Gastroesophageal sphincter (tissue), 4 donors: ENCODE data around the gene OLFML2A. TPM values are rescaled to one million over a fixed set of nuclear protein-coding genes. Genes with fewer than 3 reads are reported as not detected.

Source experiments
- ATAC-seq: fragments of 150-250 bp; one replicate; pipeline ENCODE4 v1.9.1; 2016; ENCODE audit warnings: mild to moderate bottlenecking, moderate library complexity
- H3K27ac ChIP-seq, 4 donors: fragments of 200-600 bp; sonication (generic) in 3 of 4; 1 replicate in 3 of 4; 2 replicates in 1 of 4; pipeline ENCODE4 v1.5.1; 2016 to 2019
- H3K27me3 ChIP-seq: fragments of 200-600 bp; sonication (generic); one replicate; pipeline ENCODE4 v1.5.1; 2019
- H3K36me3 ChIP-seq, 2 donors: fragments of 200-600 bp; sonication (generic); one replicate each; pipeline ENCODE4 v1.5.1; 2019; ENCODE audit warnings: control low read depth in 1 of 2
- H3K4me1 ChIP-seq, 3 donors: fragments of 200-600 bp; sonication (generic); 1 replicate in 2 of 3; 2 replicates in 1 of 3; pipeline ENCODE4 v1.5.1; 2016 to 2019; ENCODE audit warnings: control low read depth in 2 of 3
- H3K4me3 ChIP-seq, 2 donors: fragments of 200-600 bp; sonication (generic); one replicate each; pipeline ENCODE4 v1.5.1; 2019; ENCODE audit warnings: mild to moderate bottlenecking in 1 of 2, moderate library complexity in 1 of 2
- H3K9me3 ChIP-seq, 3 donors: fragments of 200-600 bp; sonication (generic); one replicate each; pipeline ENCODE4 v1.5.1; 2017 to 2019; ENCODE audit warnings: control low read depth in 2 of 3
- EP300 ChIP-seq: sonication (generic); formaldehyde crosslinking; IDR thresholded peaks from one replicate; pipeline ENCODE4 v1.6.1; 2017; ENCODE audit warnings: antibody characterized with exemption, mild to moderate bottlenecking
- POLR2A ChIP-seq, 2 donors: fragments of 450-650 bp; IDR thresholded peaks; one replicate each; pipeline ENCODE4 v1.6.1; 2017; ENCODE audit warnings: antibody characterized with exemption in 2 of 2, mild to moderate bottlenecking in 2 of 2, moderate library complexity in 1 of 2
- POLR2AphosphoS5 ChIP-seq: sonication (generic); formaldehyde crosslinking; IDR thresholded peaks from one replicate; pipeline ENCODE4 v1.6.1; 2017; ENCODE audit warnings: antibody characterized with exemption
- WGBS, 2 donors: methylation state at CpG; one replicate each; pipeline ENCODE4 v1.1.5; 2018; ENCODE audit warnings: low coverage in 1 of 2; 5-methylcytosine and 5-hydroxymethylcytosine counted together
- total RNA-seq, 4 donors: library from RNA; depleted of rRNA; stranded (reverse); fragments of >200 nt; gene quantifications; one replicate each; pipeline ENCODE4 v1.1.0, GENCODE V29; 2016
- TF ChIP-seq, protein P1 (sequence below), 4 experiments: fragments of 200-600 bp in 2 of 4; fragments of 450-650 bp in 2 of 4; sonication (generic) in 1 of 4; IDR thresholded peaks; one replicate each; pipeline ENCODE4 v1.5.1; 2017 to 2019; ENCODE audit warnings: antibody characterized with exemption in 4 of 4, mild to moderate bottlenecking in 2 of 4, moderate library complexity in 2 of 4

Gene OLFML2A
- total RNA-seq, 4 donors from 2014 or later: 21.7 to 85.7 (median 43.2) TPM

DNA sequence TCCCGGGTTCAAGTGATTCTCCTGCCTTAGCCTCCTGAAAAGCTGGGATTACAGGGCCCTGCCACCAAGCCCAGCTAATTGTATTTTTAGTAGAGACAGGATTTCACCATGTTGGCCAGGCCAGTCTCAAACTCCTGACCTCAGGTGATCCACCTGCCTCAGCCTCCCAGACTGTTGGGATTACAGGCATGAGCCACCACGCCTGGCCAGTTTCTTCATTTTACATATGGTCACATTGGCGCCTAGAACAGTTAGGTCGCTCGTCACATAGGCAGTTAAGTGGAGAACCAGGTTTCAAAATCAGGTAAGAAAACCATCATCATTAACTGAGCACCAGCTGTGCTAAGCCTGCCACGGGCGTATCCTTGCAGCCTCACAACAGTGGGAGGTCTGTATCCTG, 36.1 kb downstream of the OLFML2A start:
- Histone ChIP-seq H3K9me3 (no peaks in the 10 kb centered on the region), H3K4me3 (no peak overlapping the region), H3K4me1 (peaks cover 0 to 41% (median 30%) of the 10 kb centered on the region in 3 donors), H3K27ac (peak overlapping the region in 3 of 4 donors; percentile 72 to 84 (median 82)), H3K36me3 (peaks cover 0 to 26% of the 10 kb centered on the region in 2 donors), H3K27me3 (no peaks in the 10 kb centered on the region)
- TF ChIP-seq, protein P1, sequence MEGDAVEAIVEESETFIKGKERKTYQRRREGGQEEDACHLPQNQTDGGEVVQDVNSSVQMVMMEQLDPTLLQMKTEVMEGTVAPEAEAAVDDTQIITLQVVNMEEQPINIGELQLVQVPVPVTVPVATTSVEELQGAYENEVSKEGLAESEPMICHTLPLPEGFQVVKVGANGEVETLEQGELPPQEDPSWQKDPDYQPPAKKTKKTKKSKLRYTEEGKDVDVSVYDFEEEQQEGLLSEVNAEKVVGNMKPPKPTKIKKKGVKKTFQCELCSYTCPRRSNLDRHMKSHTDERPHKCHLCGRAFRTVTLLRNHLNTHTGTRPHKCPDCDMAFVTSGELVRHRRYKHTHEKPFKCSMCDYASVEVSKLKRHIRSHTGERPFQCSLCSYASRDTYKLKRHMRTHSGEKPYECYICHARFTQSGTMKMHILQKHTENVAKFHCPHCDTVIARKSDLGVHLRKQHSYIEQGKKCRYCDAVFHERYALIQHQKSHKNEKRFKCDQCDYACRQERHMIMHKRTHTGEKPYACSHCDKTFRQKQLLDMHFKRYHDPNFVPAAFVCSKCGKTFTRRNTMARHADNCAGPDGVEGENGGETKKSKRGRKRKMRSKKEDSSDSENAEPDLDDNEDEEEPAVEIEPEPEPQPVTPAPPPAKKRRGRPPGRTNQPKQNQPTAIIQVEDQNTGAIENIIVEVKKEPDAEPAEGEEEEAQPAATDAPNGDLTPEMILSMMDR (IDR thresholded peaks at IDR 0.05): no peak
- TF ChIP-seq POLR2A (IDR thresholded peaks at IDR 0.05): no peak
- no peak for ATAC-seq
- WGBS, 2 donors: 80 to 83% methylated on average over 1 of the region's 7 CpGs

DNA sequence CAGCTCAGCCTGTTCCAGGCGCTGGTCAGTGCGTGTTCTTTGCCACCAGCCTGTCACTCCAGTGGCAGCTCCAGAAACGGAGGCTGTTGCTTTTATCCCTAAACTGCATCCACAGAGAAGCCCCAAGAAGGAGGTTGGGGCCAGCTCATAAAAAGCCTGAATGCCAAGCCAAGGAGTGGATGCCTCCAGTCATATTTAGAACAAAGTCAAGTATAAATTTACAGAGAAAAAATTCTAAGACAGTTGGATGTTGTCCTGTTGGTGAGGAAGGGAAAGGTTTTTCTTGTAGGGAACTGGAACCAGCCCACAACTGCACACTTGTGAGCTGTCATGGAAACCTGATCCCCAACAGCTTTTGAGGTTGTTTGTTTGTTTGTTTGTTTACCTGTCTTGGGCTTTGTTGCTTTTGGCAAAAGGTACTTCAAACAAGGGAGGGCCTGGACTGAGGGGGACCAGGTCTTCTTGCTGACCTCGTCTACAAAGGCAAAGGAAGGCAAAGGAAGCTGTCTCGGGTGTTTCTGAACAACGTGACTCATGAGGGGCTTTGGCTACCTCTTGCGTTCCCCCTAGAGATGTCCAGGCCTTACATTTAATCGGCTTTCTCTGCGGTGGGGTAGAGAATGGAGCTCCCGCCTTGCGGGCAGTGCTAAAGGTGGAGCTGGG, 36.7 kb downstream of the OLFML2A start:
- no peak for ATAC-seq
- Histone ChIP-seq H3K27ac (peak overlapping the region in 3 of 4 donors; percentile 11 to 84 (median 82)), H3K4me3 (no peak overlapping the region), H3K4me1 (peaks cover 0 to 41% (median 30%) of the 10 kb centered on the region in 3 donors), H3K27me3 (no peaks in the 10 kb centered on the region), H3K36me3 (peaks cover 0 to 20% of the 10 kb centered on the region in 2 donors), H3K9me3 (no peaks in the 10 kb centered on the region)
- 80 to 81% methylated on average over 6 to 8 of the region's 11 CpGs for WGBS, 2 donors
- TF ChIP-seq, protein P1 (IDR thresholded peaks at IDR 0.05): no peak
- TF ChIP-seq EP300 (no peak), POLR2AphosphoS5 (no peak), POLR2A (IDR thresholded peaks at IDR 0.05) (no peak)

DNA sequence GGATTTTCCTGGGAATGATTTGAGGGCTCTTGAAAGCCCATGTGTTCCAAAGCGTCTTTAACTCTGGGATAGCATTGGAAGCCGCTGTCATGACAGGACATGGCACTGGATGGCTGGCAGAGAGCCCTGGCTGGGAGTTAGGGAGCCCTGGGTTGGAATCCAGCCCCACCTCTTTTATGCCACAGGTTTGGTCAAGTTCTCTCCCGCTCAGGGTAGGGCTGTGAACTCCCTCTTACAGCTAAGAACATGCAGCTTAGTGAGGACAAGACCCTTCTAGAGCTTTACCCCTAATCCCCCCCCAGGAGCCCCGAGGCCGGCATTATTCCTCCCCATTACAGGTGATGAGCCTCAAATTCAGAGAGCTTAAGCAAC, 37.2 kb downstream of the OLFML2A start:
- TF ChIP-seq EP300 (no peak), POLR2A (IDR thresholded peaks at IDR 0.05) (no peak), POLR2AphosphoS5 (no peak)
- TF ChIP-seq, protein P1 (IDR thresholded peaks at IDR 0.05): no peak

DNA sequence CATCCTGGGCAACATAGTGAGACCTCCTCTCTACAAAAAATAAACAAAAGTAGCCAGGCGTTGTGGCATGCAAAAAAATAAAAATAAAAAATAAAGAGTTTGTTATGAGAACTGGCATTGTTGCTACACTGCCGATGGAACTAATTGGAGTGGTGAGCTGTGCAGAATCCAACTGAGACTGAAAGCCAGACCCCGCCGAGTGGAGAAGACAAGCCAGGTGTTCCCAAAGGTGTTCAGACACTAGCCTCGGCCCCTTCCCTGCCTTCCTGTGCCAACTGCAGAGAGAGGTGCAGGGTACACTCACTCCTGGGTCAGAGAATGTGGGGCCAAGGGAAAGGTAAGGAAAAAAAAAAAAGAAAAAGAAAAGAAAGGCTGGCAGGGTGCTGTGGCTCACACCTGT, 38.7 kb downstream of the OLFML2A start:
- TF ChIP-seq POLR2A (IDR thresholded peaks at IDR 0.05) (no peak), POLR2AphosphoS5 (no peak), EP300 (no peak)
- TF ChIP-seq, protein P1 (IDR thresholded peaks at IDR 0.05): no peak
- no peak for ATAC-seq
- Histone ChIP-seq H3K36me3 (peaks cover 0 to under 1% of the 10 kb centered on the region in 2 donors), H3K27ac (no peak overlapping the region), H3K27me3 (no peaks in the 10 kb centered on the region), H3K4me3 (no peak overlapping the region), H3K4me1 (peaks cover 0 to 37% (median 30%) of the 10 kb centered on the region in 3 donors), H3K9me3 (no peaks in the 10 kb centered on the region)
- WGBS, 2 donors: 76 to 84% methylated on average over 3 to 5 of the region's 5 CpGs

More for the DNA sequence above, 37.2 kb downstream of the OLFML2A start:
- H3K27ac ChIP-seq: peak overlapping the region in 2 of 4 donors; percentile 11 to 84
- WGBS, 2 donors: 80% methylated on average over 1 of the region's 5 CpGs; no CpG with 5 or more reads in 1 of the 2 donors
- H3K36me3 ChIP-seq: peaks cover 0 to 15% of the 10 kb centered on the region in 2 donors
- no peaks in the 10 kb centered on the region for H3K27me3 ChIP-seq
- ATAC-seq: no peak
- no peaks in the 10 kb centered on the region for H3K9me3 ChIP-seq
- no peak overlapping the region for H3K4me3 ChIP-seq
- H3K4me1 ChIP-seq: peaks cover 0 to 41% (median 30%) of the 10 kb centered on the region in 3 donors
